GM21528 (cell line): ENCODE data around the gene ARL13B.
"Not testable (repeated sequence)": the region's sequence is repeated elsewhere in the genome, so short reads cannot be mapped to it uniquely, and the experiment has no call there.

Experiments used
- ATAC-seq: cut with Tn5 transposase; IDR thresholded peaks from one replicate; pipeline ENCODE4 v1.9.1; 2021; ENCODE audit warnings: mild to moderate bottlenecking, moderate library complexity; ENCODE audit not compliant: unreplicated experiment, low FRiP score

Gene ARL13B

GRCh38 chr3:94050546-94050945 lies 70.6 kb downstream of the ARL13B start:
- ATAC-seq: no peak

GRCh38 chr3:94061297-94061696 lies 81.3 kb downstream of the ARL13B start:
- ATAC-seq: no peak

GRCh38 chr3:94062513-94063404 lies 82.8 kb downstream of the ARL13B start, which contains the start of the genes DHFR2 and NSUN3:
DHFR2 (minus strand) TSS chr3:94062916; CDS start chr3:94061511, 1,405 bp downstream.
NSUN3 (plus strand) TSS chr3:94063061; CDS start chr3:94063127, 66 bp downstream.
- peak; percentile 98 for ATAC-seq

GRCh38 chr3:94063496-94064119 lies 83.7 kb downstream of the ARL13B start:
- no peak for ATAC-seq

GRCh38 chr3:94064243-94064860 lies 84.4 kb downstream of the ARL13B start:
- no peak for ATAC-seq

- ATAC-seq: no peak
Observed at GRCh38 chr3:94065122-94065521, 85.2 kb downstream of the ARL13B start.

- ATAC-seq: no peak
Observed at GRCh38 chr3:94065819-94066480, 86.0 kb downstream of the ARL13B start.

- ATAC-seq: no peak
Observed at GRCh38 chr3:94066506-94067500, 86.8 kb downstream of the ARL13B start.

GRCh38 chr3:94069194-94069813 lies 89.3 kb downstream of the ARL13B start:
- ATAC-seq: no peak

- ATAC-seq: peak; percentile 57
Observed at GRCh38 chr3:94070341-94070911, 90.5 kb downstream of the ARL13B start.

GRCh38 chr3:94071713-94072284 lies 91.8 kb downstream of the ARL13B start:
- peak; percentile 77 for ATAC-seq

- no peak for ATAC-seq
Observed at GRCh38 chr3:94076055-94076454, 96.1 kb downstream of the ARL13B start.

GRCh38 chr3:94080552-94080951 lies 100.6 kb downstream of the ARL13B start:
- not testable (repeated sequence) for ATAC-seq

- ATAC-seq: no peak
Observed at GRCh38 chr3:94081884-94082283, 101.9 kb downstream of the ARL13B start.

GRCh38 chr3:94082391-94082937 lies 102.5 kb downstream of the ARL13B start:
- no peak for ATAC-seq

- peak; percentile 87 for ATAC-seq
Observed at GRCh38 chr3:94083261-94083660, 103.3 kb downstream of the ARL13B start.

GRCh38 chr3:94089126-94089525 lies 109.2 kb downstream of the ARL13B start:
- no peak for ATAC-seq

- no peak for ATAC-seq
Observed at GRCh38 chr3:94092086-94092485, 112.1 kb downstream of the ARL13B start.
